Fibroblast of lung (primary cell): ENCODE measurements around the gene PNPLA3. TPM values are rescaled to one million over a fixed set of nuclear protein-coding genes. Genes with fewer than 3 reads are reported as not detected.

ENCODE experiments used
- DNase-seq, 2 donors: peaks; one replicate each; pipeline versions ENCODE4 v3.0.0 to v3.0.0-alpha.2; 2010; ENCODE audit warnings: low read depth in 2 of 2
- H2AFZ ChIP-seq: 2 replicates; pipeline ENCODE4 v1.5.1; 2012; ENCODE audit warnings: low read length, control low read depth, inconsistent platforms
- H3K27ac ChIP-seq: 2 replicates; pipeline ENCODE4 v1.5.1; 2011; ENCODE audit warnings: low read length, control low read depth; ENCODE audit not compliant: insufficient read depth
- H3K27me3 ChIP-seq: 2 replicates; pipeline ENCODE4 v1.5.1; 2011; ENCODE audit warnings: mild to moderate bottlenecking, low read length; ENCODE audit not compliant: control insufficient read depth, insufficient read depth
- H3K36me3 ChIP-seq: 2 replicates; pipeline ENCODE4 v1.5.1; 2011; ENCODE audit warnings: low read length; ENCODE audit not compliant: control insufficient read depth, insufficient read depth
- H3K4me1 ChIP-seq: 2 replicates; pipeline ENCODE4 v1.5.1; 2011; ENCODE audit warnings: low read length; ENCODE audit not compliant: control insufficient read depth, insufficient read depth; ENCODE audit errors: extremely low read depth
- H3K4me2 ChIP-seq: 2 replicates; pipeline ENCODE4 v1.5.1; 2011; ENCODE audit warnings: low read length, control low read depth; ENCODE audit not compliant: insufficient read depth; ENCODE audit errors: extremely low read depth
- H3K4me3 ChIP-seq, 4 experiments: fragments of 200-600 bp in 1 of 4; sonication (generic) in 1 of 4; replicated peaks in 1 of 4; 2 replicates each; pipeline ENCODE4 v1.5.1; 2011 to 2016; ENCODE audit warnings: low read length in 4 of 4, low read depth in 3 of 4, mild to moderate bottlenecking in 3 of 4, control low read depth in 2 of 4, inconsistent platforms in 1 of 4, mixed read lengths in 1 of 4; ENCODE audit not compliant: insufficient read depth in 1 of 4; ENCODE audit errors: control extremely low read depth in 1 of 4
- H3K79me2 ChIP-seq: 2 replicates; pipeline ENCODE4 v1.5.1; 2012; ENCODE audit warnings: mild to moderate bottlenecking, low read length, inconsistent platforms; ENCODE audit not compliant: control insufficient read depth, insufficient read depth
- H3K9ac ChIP-seq: 2 replicates; pipeline ENCODE4 v1.5.1; 2011; ENCODE audit warnings: mild to moderate bottlenecking, low read length, control low read depth; ENCODE audit not compliant: insufficient read depth
- H3K9me3 ChIP-seq: 2 replicates; pipeline ENCODE4 v1.5.1; 2012; ENCODE audit warnings: low read depth, low read length; ENCODE audit not compliant: control insufficient read depth, insufficient read depth
- H4K20me1 ChIP-seq: 2 replicates; pipeline ENCODE4 v1.5.1; 2011; ENCODE audit warnings: low read length; ENCODE audit not compliant: control insufficient read depth, insufficient read depth; ENCODE audit errors: extremely low read depth
- EZH2 ChIP-seq: IDR thresholded peaks from 2 replicates; pipeline ENCODE4 v1.5.1; 2012; ENCODE audit warnings: low read length, control low read depth, mild to moderate bottlenecking; ENCODE audit errors: missing control alignments
- polyA plus RNA-seq, 2 donors: library from polyadenylated mRNA; depleted of rRNA in 1 of 2; stranded (reverse) in 1 of 2; unstranded in 1 of 2; fragments of >200 nt; gene quantifications; 2 replicates each; pipeline ENCODE4 v1.2.1, GENCODE V29; 2011 to 2012; ENCODE audit warnings: missing spikeins in 1 of 2
- total RNA-seq: library from RNA; depleted of rRNA; stranded (reverse); fragments of >200 nt; gene quantifications from 2 replicates; pipeline ENCODE4 v1.2.1, GENCODE V29; 2014
- TF ChIP-seq, protein P1 (sequence below), 2 donors: IDR thresholded peaks in 1 of 2; conservative IDR thresholded peaks in 1 of 2; 1 replicate in 1 of 2; 2 replicates in 1 of 2; pipeline ENCODE4 v1.5.1; 2011 to 2012; ENCODE audit warnings: low read length in 2 of 2, control low read depth in 1 of 2, inconsistent platforms in 1 of 2, low read depth in 1 of 2, mild to moderate bottlenecking in 1 of 2

Gene PNPLA3
- total and polyA plus RNA-seq, 2 donors (not counting 1 experiment from before 2014, with no cell fraction given): 6.8 to 12.6 TPM

- H3K79me2 ChIP-seq: no peaks in the 10 kb centered on the region
- no peaks in the 10 kb centered on the region for H3K9me3 ChIP-seq
- no peak overlapping the region for H3K9ac ChIP-seq
- TF ChIP-seq, protein P1, sequence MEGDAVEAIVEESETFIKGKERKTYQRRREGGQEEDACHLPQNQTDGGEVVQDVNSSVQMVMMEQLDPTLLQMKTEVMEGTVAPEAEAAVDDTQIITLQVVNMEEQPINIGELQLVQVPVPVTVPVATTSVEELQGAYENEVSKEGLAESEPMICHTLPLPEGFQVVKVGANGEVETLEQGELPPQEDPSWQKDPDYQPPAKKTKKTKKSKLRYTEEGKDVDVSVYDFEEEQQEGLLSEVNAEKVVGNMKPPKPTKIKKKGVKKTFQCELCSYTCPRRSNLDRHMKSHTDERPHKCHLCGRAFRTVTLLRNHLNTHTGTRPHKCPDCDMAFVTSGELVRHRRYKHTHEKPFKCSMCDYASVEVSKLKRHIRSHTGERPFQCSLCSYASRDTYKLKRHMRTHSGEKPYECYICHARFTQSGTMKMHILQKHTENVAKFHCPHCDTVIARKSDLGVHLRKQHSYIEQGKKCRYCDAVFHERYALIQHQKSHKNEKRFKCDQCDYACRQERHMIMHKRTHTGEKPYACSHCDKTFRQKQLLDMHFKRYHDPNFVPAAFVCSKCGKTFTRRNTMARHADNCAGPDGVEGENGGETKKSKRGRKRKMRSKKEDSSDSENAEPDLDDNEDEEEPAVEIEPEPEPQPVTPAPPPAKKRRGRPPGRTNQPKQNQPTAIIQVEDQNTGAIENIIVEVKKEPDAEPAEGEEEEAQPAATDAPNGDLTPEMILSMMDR (conservative IDR thresholded peaks at IDR 0.05 in 1 of 2, IDR thresholded peaks at IDR 0.05 in 1 of 2; ENCODE audit: low read depth in 1 of 2, low read length in 2 of 2): no peak
- no peak for TF ChIP-seq EZH2
- no peaks in the 10 kb centered on the region for H4K20me1 ChIP-seq
- DNase-seq: no peak
- no peak overlapping the region for H3K4me3 ChIP-seq
- H2AFZ ChIP-seq: no peak overlapping the region
- no peak overlapping the region for H3K27ac ChIP-seq
- peaks cover 8% of the 10 kb centered on the region for H3K4me1 ChIP-seq
- H3K4me2 ChIP-seq: no peak overlapping the region
- H3K27me3 ChIP-seq: peaks cover 7% of the 10 kb centered on the region
- no peaks in the 10 kb centered on the region for H3K36me3 ChIP-seq
Observed at GRCh38 chr22:43895986-43896645, 27.5 kb upstream of the PNPLA3 start.

DNA sequence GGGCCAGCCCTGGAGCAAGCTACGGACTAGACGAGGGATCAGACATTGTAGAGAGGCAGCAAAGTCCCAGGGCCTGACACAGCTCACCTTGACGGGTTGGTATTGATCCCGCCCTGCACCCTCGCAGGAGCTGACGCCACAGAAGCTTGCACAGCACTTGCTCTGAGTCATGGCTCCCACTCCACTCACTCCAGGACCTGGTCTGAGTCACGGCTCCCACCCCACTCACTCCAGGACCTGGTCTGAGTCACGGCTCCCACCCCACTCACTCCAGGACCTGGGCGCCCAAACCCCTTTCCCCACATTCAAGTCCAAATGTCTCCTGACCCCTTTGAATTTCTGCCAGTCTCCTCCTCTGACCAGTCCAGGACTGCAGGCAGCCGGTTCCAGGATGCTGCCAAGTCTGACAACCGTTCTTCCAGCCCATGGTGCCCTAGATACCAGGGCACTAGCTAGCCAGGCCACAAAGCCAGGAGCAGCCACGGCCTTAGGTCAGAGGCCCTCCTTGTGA, 25.8 kb upstream of the PNPLA3 start:
- Histone ChIP-seq H3K9ac (no peak overlapping the region), H3K9me3 (no peaks in the 10 kb centered on the region), H3K27me3 (no peaks in the 10 kb centered on the region), H3K27ac (peak overlapping the region; percentile 25), H3K4me3 (no peak overlapping the region), H4K20me1 (no peaks in the 10 kb centered on the region), H3K79me2 (no peaks in the 10 kb centered on the region), H2AFZ (no peak overlapping the region), H3K36me3 (no peaks in the 10 kb centered on the region), H3K4me1 (peaks cover 16% of the 10 kb centered on the region), H3K4me2 (no peak overlapping the region)
- peak; percentile 67 to 88 for DNase-seq
- TF ChIP-seq, protein P1 (conservative IDR thresholded peaks at IDR 0.05 in 1 of 2, IDR thresholded peaks at IDR 0.05 in 1 of 2; ENCODE audit: low read depth in 1 of 2, low read length in 2 of 2): no peak
- no peak for TF ChIP-seq EZH2

GRCh38 chr22:43900206-43900605, 23.4 kb upstream of the PNPLA3 start:
- H3K4me2 ChIP-seq: no peak overlapping the region
- TF ChIP-seq, protein P1 (conservative IDR thresholded peaks at IDR 0.05 in 1 of 2, IDR thresholded peaks at IDR 0.05 in 1 of 2; ENCODE audit: low read depth in 1 of 2, low read length in 2 of 2): no peak
- no peak for TF ChIP-seq EZH2

More at GRCh38 chr22:43900206-43900605, 23.4 kb upstream of the PNPLA3 start:
- Histone ChIP-seq H3K27me3 (no peaks in the 10 kb centered on the region), H3K36me3 (no peaks in the 10 kb centered on the region), H3K4me3 (no peak overlapping the region), H3K27ac (no peak overlapping the region), H3K9me3 (no peaks in the 10 kb centered on the region), H3K4me1 (peaks cover 16% of the 10 kb centered on the region), H3K79me2 (no peaks in the 10 kb centered on the region), H3K9ac (no peak overlapping the region), H2AFZ (no peak overlapping the region), H4K20me1 (no peaks in the 10 kb centered on the region)
- no peak for DNase-seq
